SIG-M5 treated with dmso at 0.1 percent for 504 hours (cell line): ENCODE measurements around the gene ZNF296.
A peak's percentile ranks its signal among the peaks of the same experiment; 100 is the strongest.

Experiments
- DNase-seq: peaks from one replicate; lab custom pipeline; 2025; ENCODE audit not compliant: unreplicated experiment; lab: John Stamatoyannopoulos, UW

Gene ZNF296

DNA sequence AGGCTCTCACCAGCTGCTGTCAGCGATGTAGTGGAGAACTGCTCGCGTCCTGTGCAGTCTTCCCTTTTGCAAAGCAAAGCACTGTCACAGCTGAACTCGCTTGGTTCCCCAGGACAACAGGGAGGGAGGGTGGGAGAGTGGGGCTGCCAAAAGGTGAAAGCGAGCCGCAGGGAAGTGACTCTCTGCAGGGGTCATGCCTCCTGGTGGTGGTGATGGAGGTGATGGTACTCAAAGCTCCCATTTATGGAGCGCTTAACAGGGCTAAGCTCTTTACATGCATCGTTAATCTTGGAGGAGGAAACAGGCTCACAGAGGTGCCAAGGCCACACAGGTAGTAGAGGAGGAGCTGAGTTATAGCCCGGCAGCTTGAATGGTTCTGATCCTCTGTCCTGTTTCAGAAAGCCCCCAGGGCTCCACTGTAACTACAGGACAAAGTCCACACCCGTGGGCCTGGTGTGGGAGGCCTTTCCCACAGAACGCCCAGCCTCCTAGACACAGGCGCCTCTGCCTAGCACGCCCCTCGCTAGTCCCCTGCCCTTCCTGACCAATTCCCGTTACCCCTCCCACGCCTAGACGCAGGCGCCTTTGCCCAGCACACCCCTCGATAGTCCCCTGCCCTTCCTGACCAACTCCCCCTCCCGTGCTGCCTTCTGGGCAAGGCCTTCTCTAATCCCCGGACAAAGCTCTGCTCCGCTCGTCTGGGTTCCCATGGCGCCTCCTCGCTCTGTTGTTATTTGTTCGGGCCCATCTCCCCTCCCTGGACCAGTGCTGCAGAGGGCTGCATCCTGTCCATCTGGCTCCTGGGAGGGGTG lies 27.4 kb upstream of the ZNF296 start:
- DNase-seq: no peak

GRCh38 chr19:45103156-45103507 lies 26.9 kb upstream of the ZNF296 start:
- no peak for DNase-seq

DNA sequence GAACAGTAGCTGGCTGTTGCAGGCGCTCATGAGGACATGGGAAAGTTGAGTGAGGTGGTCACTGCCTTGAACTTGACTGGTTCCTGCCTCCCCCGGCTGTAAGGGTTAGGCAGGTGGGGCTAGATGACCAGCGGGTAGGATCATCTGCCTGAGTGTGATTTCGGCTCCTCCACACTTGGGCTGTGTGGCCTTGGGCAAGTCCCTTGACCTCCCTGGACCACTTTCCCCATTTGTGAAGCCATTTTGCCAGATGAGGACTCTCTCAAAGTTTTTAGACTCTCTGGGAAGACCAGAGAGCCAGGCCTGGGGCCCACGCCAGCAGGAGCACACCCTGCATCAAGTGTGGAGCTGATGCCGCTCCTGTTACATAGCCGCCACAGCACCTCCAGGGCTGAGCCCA lies 26.2 kb upstream of the ZNF296 start:
- DNase-seq: no peak

DNA sequence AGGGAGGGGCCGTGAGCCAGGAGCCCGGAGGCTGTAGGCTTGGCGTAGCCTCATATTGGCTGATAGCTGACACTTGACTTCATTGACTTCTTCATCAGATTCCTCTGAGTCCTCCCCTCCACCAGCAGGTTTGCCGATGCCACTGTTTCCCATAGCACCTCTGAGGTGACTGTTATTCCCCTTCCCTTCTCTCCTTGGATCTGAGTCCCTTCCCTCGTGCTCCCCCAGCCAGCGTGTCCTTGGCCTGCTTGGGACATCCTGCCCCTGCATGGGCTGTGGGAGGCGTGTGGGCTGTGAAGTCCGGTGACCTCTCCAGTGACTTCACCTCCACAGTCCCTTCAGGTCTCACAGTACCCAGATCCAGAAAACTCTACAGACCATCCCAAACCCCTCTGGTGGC lies 25.5 kb upstream of the ZNF296 start:
- no peak for DNase-seq

GRCh38 chr19:45100846-45101252 lies 24.6 kb upstream of the ZNF296 start:
- DNase-seq: no peak

GRCh38 chr19:45100201-45100600 lies 23.9 kb upstream of the ZNF296 start:
- no peak for DNase-seq

- no peak for DNase-seq
These were observed 23.4 kb upstream of the ZNF296 start for GRCh38 chr19:45099467-45100191.

- DNase-seq: no peak
These were observed 22.5 kb upstream of the ZNF296 start for GRCh38 chr19:45098521-45099466.

- no peak for DNase-seq
These were observed 21.7 kb upstream of the ZNF296 start for GRCh38 chr19:45097776-45098520.

DNA sequence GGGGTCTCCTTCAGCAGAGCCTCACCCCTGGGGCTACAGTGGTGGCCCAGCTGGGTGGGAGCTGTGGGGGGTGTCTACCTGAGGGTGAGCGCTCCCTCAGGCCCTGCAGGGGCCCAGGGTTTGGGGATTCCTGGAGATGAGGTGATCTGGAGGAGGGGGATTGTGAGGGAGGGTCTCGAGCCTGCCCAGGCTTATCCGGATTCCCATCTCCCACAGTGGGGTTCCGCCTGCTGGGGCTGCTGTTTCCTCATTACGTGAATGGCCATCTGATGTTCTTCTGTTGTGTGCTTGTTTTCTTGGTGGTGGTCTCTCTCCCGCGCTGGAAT lies 21.1 kb upstream of the ZNF296 start:
- no peak for DNase-seq

DNA sequence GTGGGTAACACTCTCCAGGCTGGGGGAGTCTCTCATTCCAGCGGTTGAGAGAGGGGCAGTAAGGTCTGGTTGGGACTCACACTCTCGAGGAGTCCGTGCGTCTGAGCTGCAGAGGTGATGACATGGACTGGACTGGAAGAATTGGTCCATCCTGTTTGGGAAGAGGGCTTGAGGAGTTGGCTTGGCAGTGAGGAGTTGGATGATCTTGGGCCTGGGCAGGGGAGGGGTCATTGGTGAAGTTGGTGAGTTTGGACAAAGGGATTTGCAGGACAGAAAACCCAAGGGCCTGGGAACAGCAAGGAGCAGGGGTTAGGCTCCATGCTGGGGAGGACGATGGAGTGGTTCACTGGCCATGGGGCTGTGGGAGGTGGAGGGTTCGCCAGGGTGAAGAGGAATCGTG lies 20.4 kb upstream of the ZNF296 start:
- DNase-seq: no peak

DNA sequence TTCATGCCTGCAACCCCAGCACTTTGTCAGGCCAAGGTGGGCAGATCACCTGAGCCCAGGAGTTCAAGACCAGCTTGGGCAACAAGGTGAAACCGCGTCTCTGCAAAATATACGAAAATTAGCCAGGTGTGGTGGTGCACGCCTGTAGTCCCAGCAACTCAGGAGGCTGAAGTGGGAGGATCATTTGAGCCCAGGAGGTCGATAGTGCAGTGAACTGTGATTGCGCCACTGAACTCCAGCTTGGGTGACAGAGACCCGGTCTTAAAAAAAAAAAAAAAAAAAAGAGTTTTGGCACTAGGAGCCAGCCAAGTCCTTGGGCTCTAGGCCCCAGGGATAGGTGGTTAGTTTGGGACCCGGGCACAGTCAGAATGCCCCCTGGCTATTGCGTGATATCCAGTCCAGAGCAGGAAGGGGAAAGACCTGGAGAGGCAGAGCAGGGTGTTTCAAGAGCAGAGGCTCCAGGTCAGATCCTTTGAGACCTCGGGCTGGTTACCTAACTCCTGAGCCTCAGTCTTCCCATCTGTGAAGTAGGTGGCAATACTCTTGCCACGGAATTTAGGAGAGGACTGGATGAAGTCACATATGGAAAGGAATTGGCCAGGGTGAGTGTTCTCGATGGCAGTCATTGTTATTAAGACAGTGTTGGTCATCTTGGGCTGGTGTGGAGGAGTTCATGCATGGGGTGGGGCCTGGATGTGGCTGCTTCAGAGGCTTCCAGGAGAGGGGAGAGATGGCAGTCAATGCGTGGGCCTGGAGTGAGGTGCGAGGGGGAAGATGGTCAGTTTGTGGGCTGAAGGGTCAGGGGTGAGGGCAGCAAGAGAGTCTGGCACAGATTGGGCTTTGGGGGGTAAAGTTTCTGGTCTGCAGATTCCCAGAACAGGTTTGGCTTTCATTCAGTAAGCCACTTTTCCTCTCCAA lies 19.5 kb upstream of the ZNF296 start:
- no peak for DNase-seq

- DNase-seq: no peak
These were observed 18.4 kb upstream of the ZNF296 start for GRCh38 chr19:45094707-45095106.

- peak; percentile 14 for DNase-seq
These were observed 17.9 kb upstream of the ZNF296 start for GRCh38 chr19:45094137-45094536.

DNA sequence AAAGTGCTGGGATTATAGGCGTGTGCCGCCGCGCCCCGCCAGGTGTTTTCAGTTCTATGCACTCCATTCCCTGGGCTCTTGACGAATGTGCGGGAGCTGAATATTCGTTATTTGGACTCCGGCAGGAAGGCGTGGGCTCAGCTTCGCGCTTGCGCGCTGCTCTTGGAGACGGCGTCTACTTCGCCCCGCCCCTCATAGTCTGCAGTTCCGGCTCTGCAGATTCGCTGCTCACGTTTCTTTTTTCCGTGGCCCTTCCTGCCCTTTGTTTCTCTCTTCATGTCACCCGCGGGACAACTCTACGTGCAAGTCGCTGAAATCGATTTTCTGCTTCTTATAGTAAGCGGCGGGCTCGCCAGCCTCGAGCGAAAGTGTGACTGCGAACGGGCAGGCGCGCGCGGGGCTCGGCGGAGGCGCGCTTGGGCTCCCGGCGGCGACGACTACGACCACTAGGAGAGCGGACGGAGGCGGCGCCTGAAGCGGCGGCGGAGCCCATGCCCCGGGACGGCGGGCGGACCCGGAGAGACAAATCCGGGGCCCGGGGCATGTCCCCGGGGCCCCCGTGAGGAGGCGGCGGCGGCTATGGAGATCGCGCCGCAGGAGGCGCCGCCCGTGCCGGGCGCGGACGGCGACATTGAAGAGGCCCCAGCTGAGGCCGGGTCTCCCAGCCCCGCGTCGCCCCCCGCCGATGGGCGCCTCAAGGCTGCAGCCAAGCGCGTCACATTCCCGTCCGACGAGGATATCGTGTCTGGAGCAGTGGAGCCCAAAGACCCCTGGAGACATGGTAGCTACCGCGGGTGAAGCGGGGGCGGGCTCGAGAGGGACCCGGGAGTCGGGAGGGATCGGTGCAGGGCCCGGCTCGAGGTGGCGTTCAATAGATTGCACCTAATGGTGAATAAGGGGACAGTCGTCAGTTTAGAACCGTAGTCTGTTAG lies 16.7 kb upstream of the ZNF296 start, which contains the start of gene PPP1R37:
Gene PPP1R37, plus strand, starts transcription at position 433 of the 932 bp plus-strand sequence. Its CDS starts 147 bp downstream, at position 580.
- DNase-seq: peak; percentile 94

GRCh38 chr19:45091031-45091923 lies 15.0 kb upstream of the ZNF296 start:
- peak; percentile 96 for DNase-seq

DNA sequence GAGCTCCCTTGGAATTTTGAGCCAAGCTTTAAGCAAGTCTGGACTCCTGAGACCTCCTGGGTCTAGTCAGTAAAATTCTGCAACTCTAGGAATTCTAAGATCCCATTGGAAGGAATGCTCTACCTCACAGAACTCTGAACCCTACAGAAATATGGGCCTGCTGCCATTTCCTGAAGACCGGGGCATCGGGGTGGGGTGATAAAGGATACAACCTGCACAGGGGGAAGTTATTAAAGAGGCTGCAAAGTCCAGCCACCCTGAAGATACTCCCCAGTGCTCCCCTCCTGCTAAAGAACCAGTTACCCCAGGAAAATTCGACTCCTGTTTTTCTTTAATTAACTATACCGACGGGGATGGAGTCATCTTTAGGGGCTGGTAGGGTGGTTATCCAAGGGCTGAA lies 14.3 kb upstream of the ZNF296 start:
- no peak for DNase-seq

- DNase-seq: no peak
These were observed 13.8 kb upstream of the ZNF296 start for GRCh38 chr19:45090034-45090433.
